Measurements from ENCODE around the gene ARSA.
"Not testable (repeated sequence)": the region's sequence is repeated elsewhere in the genome, so short reads cannot be mapped to it uniquely, and the experiment has no call there.

Gene ARSA

GRCh38 chr22:50665738-50666137 lies 37.8 kb upstream of the ARSA start:
- no peak overlapping the region for H3K4me3 ChIP-seq (ENCODE audit: low read depth, low read length)
- no peak for DNase-seq (ENCODE audit: low read depth)
- no peak for TF ChIP-seq CTCF (IDR thresholded peaks at IDR 0.05; ENCODE audit: insufficient read depth, low read depth, low read length, missing control alignments)

- no peak for DNase-seq (ENCODE audit: low read depth)
- no peak for TF ChIP-seq CTCF (IDR thresholded peaks at IDR 0.05; ENCODE audit: insufficient read depth, low read depth, low read length, missing control alignments)
- H3K4me3 ChIP-seq (ENCODE audit: low read depth, low read length) = no peak overlapping the region
Observed at GRCh38 chr22:50665212-50665611, 37.3 kb upstream of the ARSA start.

GRCh38 chr22:50660306-50660705 lies 32.4 kb upstream of the ARSA start:
- H3K4me3 ChIP-seq (ENCODE audit: low read depth, low read length) = no peak overlapping the region
- DNase-seq (ENCODE audit: low read depth) = no peak
- no peak for TF ChIP-seq CTCF (IDR thresholded peaks at IDR 0.05; ENCODE audit: insufficient read depth, low read depth, low read length, missing control alignments)

- not testable (repeated sequence) for DNase-seq (ENCODE audit: low read depth); H3K4me3 ChIP-seq (ENCODE audit: low read depth, low read length)
Observed at GRCh38 chr22:50659711-50660110, 31.8 kb upstream of the ARSA start.

GRCh38 chr22:50657925-50658324 lies 30.0 kb upstream of the ARSA start:
- no peak for DNase-seq (ENCODE audit: low read depth)
- no peak for TF ChIP-seq CTCF (IDR thresholded peaks at IDR 0.05; ENCODE audit: insufficient read depth, low read depth, low read length, missing control alignments)
- H3K4me3 ChIP-seq (ENCODE audit: low read depth, low read length) = no peak overlapping the region

GRCh38 chr22:50656122-50657070 lies 28.4 kb upstream of the ARSA start:
- no peak for DNase-seq (ENCODE audit: low read depth)
- no peak for TF ChIP-seq CTCF (IDR thresholded peaks at IDR 0.05; ENCODE audit: insufficient read depth, low read depth, low read length, missing control alignments)
- no peak overlapping the region for H3K4me3 ChIP-seq (ENCODE audit: low read depth, low read length)

GRCh38 chr22:50654664-50655063 lies 26.7 kb upstream of the ARSA start:
- not testable (repeated sequence) for H3K4me3 ChIP-seq (ENCODE audit: low read depth, low read length); DNase-seq (ENCODE audit: low read depth)

GRCh38 chr22:50653256-50653655 lies 25.3 kb upstream of the ARSA start:
- no peak overlapping the region for H3K4me3 ChIP-seq (ENCODE audit: low read depth, low read length)
- TF ChIP-seq CTCF (IDR thresholded peaks at IDR 0.05; ENCODE audit: insufficient read depth, low read depth, low read length, missing control alignments) = no peak
- no peak for DNase-seq (ENCODE audit: low read depth)

- DNase-seq (ENCODE audit: low read depth); H3K4me3 ChIP-seq (ENCODE audit: low read depth, low read length): not testable (repeated sequence)
Observed at GRCh38 chr22:50643821-50644101, 15.8 kb upstream of the ARSA start.

GRCh38 chr22:50643021-50643820 lies 15.3 kb upstream of the ARSA start:
- not testable (repeated sequence) for H3K4me3 ChIP-seq (ENCODE audit: low read depth, low read length); DNase-seq (ENCODE audit: low read depth)

Data from GM12865 (cell line).